GM15510 (cell line): ENCODE measurements around the gene PLGRKT.

Source experiments
- POLR2A ChIP-seq: IDR thresholded peaks from 3 replicates; pipeline ENCODE4 v1.6.1; 2011; ENCODE audit warnings: borderline replicate concordance; ENCODE audit not compliant: insufficient read length; ENCODE audit errors: extremely low read depth

Gene PLGRKT

DNA sequence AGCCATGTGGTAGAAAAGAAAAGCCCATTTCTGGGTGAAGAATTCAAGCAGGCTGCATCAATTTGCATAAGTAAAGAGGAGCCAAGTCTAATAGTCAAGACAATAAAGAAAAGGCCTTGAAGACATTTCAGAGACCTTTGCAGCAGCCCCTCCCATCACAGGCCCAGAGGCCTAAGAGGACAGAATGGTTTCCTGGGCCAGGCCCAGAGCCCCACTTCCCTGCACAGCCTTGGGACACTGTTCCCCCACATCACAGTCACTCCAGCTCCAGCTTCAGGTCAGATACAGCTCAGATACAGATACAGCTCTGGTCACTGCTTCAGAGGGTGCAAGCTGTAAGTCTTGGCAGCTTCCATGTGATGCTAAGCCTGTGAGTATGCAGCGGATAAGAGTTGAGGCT lies 29.1 kb downstream of the PLGRKT start:
- no peak for TF ChIP-seq POLR2A

GRCh38 chr9:5402217-5402616 lies 35.5 kb downstream of the PLGRKT start:
- TF ChIP-seq POLR2A = no peak

- no peak for TF ChIP-seq POLR2A
Measured at GRCh38 chr9:5395428-5395827, 42.3 kb downstream of the PLGRKT start.

DNA sequence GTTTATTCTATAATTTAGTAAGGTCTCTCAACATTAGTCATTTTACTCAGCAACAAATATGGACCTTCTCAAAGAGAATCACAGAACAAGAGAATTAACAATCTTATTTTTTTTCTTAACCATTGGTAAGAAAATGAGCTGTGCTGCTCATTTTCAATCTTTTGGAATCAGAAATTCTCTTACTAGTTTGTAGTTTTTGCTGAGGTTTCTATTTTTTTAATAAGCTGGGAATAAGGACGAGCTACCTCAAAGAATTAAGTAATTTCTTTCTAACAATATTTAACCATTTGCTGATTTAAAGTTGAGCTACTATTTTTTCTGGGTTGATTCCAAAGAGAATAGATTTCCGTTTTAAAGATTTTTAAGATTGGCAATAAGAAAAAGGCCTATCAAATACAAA lies 44.2 kb downstream of the PLGRKT start:
- no peak for TF ChIP-seq POLR2A

DNA sequence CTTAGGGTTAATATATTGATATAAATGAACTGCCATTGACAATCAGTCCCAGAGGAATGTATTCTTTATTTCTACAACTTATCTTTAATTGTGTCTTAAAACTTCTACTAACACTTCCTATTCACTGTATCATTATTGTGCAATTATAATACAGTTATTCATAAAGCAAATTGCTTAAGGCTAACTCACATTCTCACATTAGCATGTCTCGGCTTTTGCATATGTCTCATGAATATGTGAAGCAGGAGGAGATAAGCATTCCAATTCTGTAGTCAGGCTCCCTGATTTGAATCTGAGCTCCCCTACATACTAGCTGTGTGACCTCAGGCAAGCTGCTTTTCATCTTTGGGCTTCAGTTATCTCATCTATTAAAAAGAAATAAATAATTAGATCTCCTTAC lies 45.4 kb downstream of the PLGRKT start:
- no peak for TF ChIP-seq POLR2A

DNA sequence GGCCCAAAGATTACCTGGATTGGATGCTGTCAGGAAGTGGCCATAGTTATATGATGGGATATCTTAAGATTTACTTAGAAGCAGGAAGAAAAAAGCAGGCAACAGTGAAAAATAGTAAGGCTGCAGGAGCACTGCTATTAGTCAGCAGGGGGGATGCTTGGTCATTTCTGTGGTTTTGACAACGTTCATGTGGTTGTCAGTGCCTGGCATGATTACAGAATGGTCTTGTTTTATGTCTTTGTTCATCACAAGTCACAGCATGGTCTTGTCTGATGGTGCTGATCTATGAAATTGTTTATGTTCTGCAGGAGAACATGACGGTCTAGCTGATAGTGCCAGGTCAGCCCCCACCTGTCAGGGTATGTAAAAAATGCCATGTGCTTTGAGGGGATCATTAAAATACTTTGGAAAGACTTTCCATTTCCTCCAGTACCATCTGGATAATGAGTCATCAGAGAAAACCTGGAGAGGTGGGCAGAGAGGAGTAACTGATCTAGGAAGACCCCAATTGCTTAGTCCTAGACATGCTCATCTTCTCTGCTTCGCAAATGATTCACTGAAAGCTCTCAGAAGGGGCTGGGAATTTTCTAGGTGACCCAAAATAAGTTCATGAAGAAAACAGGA lies 48.5 kb downstream of the PLGRKT start:
- no peak for TF ChIP-seq POLR2A

GRCh38 chr9:5388026-5388819 lies 49.5 kb downstream of the PLGRKT start:
- TF ChIP-seq POLR2A = no peak

- no peak for TF ChIP-seq POLR2A
Measured at GRCh38 chr9:5384436-5384835, 53.3 kb downstream of the PLGRKT start.

- no peak for TF ChIP-seq POLR2A
Measured at GRCh38 chr9:5382479-5382878, 55.2 kb downstream of the PLGRKT start.

DNA sequence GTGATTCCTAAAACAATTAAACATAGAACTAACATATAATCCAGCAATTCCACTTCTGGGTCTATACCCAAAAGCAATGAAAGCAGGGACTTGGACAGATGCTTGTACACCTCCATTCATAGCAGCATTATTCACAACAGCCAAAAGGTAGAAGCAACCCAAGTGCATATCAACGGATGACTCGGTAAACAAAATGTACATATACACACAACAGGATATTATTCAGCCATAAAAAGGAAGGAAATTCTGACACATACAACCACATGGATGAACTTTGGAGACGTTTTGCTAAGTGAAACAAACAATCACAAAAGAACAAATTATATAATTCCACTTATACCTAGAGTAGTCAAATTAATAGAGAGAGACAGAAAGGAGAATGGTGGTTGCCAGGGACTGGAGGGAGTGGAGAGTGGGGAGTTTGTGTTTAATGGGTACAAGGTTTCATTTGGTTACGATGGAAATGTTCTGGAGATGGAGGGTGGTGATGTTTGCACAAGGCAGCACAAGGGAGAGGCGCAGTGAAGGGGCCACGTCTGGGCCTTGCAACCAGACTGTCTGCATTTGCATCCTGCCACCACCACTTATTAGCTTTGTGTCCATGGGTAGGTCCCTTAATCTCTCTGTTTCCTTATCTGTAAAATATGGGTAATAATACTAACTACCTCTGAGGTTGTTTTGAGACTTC lies 61.8 kb downstream of the PLGRKT start:
- no peak for TF ChIP-seq POLR2A

DNA sequence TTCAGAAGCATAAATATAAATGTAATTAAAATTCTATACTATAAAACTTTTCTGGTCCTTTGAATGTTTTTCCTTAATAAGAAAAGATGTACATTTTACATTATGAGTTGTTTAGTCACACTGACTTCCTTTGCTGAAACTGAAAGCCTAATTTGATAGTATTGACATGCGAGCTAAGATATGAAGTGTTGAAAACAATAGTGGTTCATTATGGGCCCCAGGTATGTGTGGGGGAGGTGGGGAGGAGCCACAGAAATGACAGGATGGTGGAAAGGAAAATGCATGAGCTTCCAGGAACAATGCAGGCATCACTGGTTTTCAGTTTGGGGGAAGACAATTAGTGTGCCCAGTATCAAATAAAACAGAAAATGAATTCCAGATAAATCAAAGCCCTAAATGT lies 62.6 kb downstream of the PLGRKT start:
- TF ChIP-seq POLR2A = no peak

- no peak for TF ChIP-seq POLR2A
Measured at GRCh38 chr9:5364294-5365024, 73.3 kb downstream of the PLGRKT start.

- no peak for TF ChIP-seq POLR2A
Measured at GRCh38 chr9:5361326-5362010, 76.3 kb downstream of the PLGRKT start.

DNA sequence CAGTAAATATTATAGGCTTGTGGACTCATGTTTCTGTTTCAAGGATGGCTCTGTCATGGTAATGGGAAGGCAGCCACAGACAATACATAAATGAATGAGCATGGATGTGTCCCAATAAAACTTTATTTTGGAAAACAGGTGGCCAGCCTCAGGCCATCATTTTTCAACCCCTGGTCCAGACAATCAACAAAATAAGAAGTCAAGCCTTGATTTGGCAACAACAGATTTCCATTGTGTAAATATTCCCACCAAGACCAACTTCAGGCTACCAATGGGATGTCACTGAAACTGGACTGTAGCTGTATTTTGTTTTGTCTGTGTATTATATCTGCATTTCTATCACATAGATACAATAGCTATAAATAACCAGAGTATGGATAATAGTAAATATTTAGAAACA lies 77.4 kb downstream of the PLGRKT start:
- no peak for TF ChIP-seq POLR2A
